Measurements from ENCODE around the gene AGBL3. TPM values are rescaled to one million over a fixed set of nuclear protein-coding genes. Genes with fewer than 3 reads are reported as not detected.

The AGBL3 gene
- total and polyA plus RNA-seq, 2 experiments from 2014 or later: 3.2 to 5.6 TPM

- Histone ChIP-seq H2AFZ (no peak overlapping the region), H3K4me3 (no peak overlapping the region)
Measured at GRCh38 chr7:134963036-134963435, 23.3 kb upstream of the AGBL3 start.

More at GRCh38 chr7:134963036-134963435, 23.3 kb upstream of the AGBL3 start:
- Histone ChIP-seq H3K36me3 (ENCODE audit: insufficient read depth) (peaks cover 49% of the 10 kb centered on the region), H3K4me1 (ENCODE audit: insufficient read depth) (no peaks in the 10 kb centered on the region), H3K27me3 (ENCODE audit: insufficient read depth) (no peaks in the 10 kb centered on the region), H3K27ac (ENCODE audit: low read depth) (no peak overlapping the region), H3K9me2 (ENCODE audit: insufficient read depth) (no peaks in the 10 kb centered on the region), H3K4me2 (no peak overlapping the region), H3K79me2 (replicated peaks; ENCODE audit: insufficient read depth) (no peaks in the 10 kb centered on the region), H3F3A (replicated peaks; ENCODE audit: low read depth) (no peaks in the 10 kb centered on the region), H4K20me1 (replicated peaks; ENCODE audit: insufficient read depth) (no peaks in the 10 kb centered on the region; the same call in none of the 2 replicates)
- no peaks in the 10 kb centered on the region for H3K9me3 Mint-ChIP-seq
- ATAC-seq (no peak), DNase-seq (ENCODE audit: low spot score) (no peak)
- no peaks in the 10 kb centered on the region for H3K4me1 Mint-ChIP-seq
- peaks cover 44% of the 10 kb centered on the region for H3K36me3 Mint-ChIP-seq (ENCODE audit: low read depth)
- H3K4me3 Mint-ChIP-seq: no peak overlapping the region
- no peak overlapping the region for H3K27ac Mint-ChIP-seq
- H3K27me3 Mint-ChIP-seq (ENCODE audit: insufficient read depth, low read depth, poor library complexity): no peaks in the 10 kb centered on the region
- TF ChIP-seq REST (IDR thresholded peaks at IDR 0.05; ENCODE audit: unreplicated experiment): no peak
- TF ChIP-seq EZH2 (IDR thresholded peaks at IDR 0.05; ENCODE audit: low read depth, unreplicated experiment): no peak
- no peak for TF ChIP-seq ETS1 (IDR thresholded peaks at IDR 0.05)
- no peak for TF ChIP-seq STAT1 (IDR thresholded peaks at IDR 0.05; ENCODE audit: unreplicated experiment)
- TF ChIP-seq EZH2phosphoT487 (IDR thresholded peaks at IDR 0.05; ENCODE audit: unreplicated experiment): no peak
- TF ChIP-seq CREB1 (CRISPR knock-in tag; IDR thresholded peaks at IDR 0.05; ENCODE audit: low read depth): no peak
- TF ChIP-seq POLR2AphosphoS5 (IDR thresholded peaks at IDR 0.05; ENCODE audit: low read depth): no peak
- TF ChIP-seq NANOG (IDR thresholded peaks at IDR 0.05; ENCODE audit: borderline replicate concordance): no peak
- no peak for TF ChIP-seq ZNF331 (CRISPR knock-in tag; IDR thresholded peaks at IDR 0.05; ENCODE audit: low read depth)
- TF ChIP-seq ZNF462 (CRISPR knock-in tag; IDR thresholded peaks at IDR 0.05): no peak
- TF ChIP-seq JUNB (IDR thresholded peaks at IDR 0.05; ENCODE audit: unreplicated experiment): no peak
